Dedifferentiated amniotic fluid mesenchymal stem cell (primary cell): ENCODE results near the gene TRPM1.
"Not testable (repeated sequence)": the region's sequence is repeated elsewhere in the genome, so short reads cannot be mapped to it uniquely, and the experiment has no call there.

ENCODE experiments used
- DNase-seq: peaks from one replicate; pipeline ENCODE4 v3.0.0-alpha.2; 2016; ENCODE audit errors: extremely low spot score

The TRPM1 gene

DNA sequence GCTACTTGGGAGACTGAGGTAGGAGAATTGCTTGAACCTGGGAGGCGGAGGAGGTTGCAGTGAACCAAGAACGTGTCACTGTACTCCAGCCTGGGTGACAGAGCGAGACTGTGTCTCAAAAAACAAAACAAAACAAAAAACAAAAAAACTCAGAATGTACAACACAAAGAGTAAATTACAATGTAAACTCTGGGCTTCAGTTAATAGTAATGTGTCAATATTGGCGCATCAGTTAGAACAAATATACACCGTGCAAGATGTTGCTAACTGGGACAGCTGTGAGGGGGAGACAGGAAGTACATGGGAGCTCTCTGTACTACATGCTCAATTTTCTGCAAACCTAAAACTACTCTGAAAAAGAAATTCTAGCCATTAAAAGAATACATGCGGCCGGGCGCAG is 23.5 kb upstream of the TRPM1 start:
- no peak for DNase-seq

DNA sequence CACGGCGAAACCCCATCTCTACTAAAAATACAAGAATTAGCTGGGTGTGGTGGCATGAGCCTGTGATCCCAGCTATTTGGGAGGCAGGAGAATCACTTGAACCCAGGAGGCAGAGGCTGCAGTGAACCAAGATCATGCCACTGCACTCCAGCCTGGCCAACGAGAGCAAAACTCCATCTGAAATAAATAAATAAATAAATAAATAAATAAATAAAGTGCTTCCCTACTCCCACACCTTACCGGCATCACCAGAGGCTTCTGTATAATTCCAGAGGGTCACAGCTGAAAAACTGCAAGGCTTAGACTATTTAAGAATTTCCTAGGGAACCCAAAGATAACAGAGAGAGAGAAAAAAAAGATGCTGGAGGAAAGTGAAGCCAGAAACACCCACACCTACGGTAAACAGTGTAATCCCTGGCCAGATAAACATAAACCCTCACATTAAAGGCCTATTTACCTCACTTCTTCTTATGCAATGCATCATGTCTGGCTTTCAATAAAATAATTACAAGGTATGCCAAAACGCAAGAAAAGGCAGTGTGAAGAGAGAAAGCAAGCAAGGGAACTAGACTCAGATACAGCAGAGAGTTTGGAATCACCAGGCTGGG is 15.0 kb upstream of the TRPM1 start:
- DNase-seq: no peak

DNA sequence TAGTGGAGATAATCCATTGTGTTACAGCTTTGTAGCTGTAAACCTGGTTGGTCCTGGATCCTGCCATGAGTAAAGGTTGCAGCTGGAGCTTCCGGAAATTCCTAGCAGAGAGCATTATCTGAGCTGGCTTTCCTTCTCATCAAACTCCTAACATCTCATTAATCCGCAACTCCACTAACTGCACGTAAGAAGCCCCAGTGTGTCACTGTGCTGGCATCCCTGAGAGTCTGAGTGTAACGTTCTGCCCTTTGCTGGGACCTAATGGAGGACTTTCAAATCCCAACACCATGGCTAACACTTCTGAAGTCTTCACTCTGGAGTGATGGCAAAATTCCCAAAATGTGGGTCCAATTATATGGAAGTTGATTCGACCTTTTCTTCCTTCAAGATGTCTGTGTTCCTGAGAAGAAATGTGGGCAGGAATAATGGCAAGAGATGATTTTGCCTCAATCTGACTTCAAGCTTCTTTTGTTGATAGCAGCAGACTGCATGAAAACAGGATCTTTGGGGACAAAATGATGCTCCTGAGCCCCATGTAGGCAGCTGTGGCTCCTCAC is 9.6 kb upstream of the TRPM1 start:
- DNase-seq: no peak

DNA sequence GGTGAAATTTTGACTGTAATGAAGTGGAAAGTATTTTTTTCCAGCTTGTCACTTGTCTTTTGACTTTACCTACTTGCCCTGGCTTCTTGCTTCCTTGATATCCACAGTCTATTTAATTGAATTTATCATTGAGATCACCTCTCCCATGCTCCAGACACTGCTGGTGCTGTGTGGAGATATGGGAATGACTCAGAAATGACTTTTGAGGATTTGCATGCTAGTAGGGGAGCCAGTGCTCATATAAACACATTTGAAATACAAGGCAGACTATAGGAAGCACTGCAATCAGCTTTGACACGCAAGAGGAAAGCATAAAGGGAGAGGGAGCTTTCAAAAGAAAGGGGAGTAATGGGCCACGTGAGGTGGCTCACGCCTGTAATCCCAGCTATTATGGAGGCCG is 7.3 kb upstream of the TRPM1 start:
- DNase-seq: no peak

DNA sequence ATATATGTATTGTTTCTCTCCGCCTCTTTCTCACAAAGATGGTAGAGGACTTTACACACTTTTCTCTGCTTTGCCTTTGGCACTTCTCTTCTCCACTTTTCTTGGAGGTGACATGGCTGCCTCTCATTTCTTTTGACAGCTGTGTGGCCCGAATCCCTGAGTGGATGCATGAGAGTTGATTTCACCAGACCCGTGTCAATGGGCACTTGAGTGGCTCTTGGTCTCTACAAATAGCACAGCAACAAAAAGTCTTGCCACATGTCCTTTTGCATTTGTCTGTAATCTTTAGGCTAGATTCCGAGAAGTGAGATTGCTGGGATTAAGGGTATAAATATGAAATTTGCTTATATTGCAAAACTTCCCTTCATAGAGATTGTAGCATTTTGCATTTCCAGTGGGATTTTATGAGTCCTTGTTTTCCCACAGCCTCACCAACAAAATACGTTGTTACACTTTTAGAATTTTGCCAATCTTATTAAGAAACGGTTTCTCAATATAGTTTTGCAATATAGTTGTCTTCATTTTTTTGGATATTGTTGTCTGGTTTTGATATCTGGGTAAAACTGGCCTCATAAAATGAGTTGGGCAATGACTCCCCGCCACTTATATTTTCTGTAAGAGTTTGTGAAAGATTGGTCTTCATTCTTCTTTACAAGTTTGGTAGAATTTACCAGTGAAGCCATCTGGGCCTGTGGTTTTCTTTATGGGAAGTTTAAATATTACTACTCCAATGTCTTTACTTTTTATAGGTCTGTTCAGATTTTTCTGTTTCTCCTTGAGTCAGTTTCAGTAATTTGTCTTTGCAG is 5.2 kb upstream of the TRPM1 start:
- DNase-seq: no peak

DNA sequence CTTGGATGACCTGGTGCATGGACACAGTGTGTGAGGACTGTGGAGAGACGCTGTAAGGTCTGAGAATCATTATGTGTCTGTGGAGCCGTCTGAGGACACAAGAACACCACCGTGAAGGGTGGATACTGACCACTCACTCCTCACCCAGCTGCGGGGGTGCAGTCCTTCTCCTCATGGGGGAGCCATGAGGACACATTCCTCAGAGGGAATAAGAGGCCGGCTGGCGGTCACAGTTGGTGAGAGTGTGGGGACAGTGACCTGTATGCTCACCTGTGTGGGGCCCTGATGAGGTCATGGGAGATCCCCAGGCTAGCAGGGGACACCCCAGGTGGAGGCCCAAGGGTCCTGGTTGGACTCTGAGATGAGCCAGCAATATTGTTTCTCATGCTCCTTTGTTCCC is 2.5 kb upstream of the TRPM1 start:
- no peak for DNase-seq

DNA sequence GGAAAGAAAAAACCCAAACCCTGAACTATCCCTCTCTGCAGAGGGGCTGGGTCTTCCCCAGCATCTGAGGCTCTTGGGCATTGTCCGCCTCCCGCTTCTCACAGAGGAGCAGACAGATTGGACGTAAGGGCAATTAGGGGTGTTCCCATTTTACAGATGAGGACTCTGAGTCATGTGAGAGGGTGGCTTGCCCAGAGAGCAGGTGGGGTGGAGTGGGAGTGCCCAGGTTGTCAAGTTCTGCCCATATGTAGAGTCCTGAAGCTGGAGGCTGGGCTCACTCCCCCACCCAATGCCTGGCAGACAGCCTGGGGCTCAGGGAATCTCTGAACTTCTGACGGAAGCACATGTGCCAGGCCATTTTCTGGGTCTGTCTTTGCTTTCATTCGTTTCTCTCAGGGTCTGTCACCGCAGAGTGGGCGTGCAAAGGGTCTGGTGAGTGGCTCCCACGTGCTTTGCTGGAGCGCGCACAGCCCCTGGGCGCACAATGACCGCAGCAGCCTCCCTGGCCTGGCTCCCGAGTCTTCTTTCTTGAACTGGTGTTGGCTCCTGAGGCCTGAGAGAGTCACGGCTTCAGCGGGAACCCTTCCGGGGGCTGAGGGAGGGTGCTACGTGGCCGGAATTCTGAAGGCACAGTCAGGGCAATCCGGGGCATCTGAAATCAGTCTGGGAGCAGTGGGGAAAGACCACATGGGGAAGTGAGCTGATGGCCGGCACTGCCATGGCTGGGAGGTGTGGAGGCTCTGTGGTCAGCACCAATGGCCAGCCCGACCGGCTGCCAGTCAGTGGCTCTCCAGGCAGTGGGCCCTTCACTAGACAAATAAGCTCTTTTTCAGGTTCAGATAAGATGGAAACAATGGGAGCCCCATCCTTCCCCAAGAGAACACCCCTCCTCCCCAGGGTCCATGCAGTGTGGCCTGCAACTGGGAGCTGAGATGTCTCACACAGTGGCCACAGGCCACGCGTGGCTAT is 1.1 kb upstream of the TRPM1 start:
- DNase-seq: no peak

DNA sequence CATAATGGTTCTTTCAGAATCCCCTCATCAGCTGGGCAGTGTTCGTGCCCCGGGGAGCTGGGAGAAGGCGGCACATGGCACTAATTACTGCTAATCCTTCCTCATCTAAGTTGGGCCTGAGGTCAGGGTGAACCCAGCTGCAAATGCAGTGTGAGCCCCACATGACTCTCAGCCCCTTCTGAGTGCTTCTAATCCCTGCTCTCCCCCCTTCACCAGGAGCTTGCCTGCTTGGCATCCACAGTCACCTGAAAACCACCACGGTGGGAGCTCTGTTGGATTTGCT is 455 bp upstream of the TRPM1 start:
- DNase-seq: no peak

DNA sequence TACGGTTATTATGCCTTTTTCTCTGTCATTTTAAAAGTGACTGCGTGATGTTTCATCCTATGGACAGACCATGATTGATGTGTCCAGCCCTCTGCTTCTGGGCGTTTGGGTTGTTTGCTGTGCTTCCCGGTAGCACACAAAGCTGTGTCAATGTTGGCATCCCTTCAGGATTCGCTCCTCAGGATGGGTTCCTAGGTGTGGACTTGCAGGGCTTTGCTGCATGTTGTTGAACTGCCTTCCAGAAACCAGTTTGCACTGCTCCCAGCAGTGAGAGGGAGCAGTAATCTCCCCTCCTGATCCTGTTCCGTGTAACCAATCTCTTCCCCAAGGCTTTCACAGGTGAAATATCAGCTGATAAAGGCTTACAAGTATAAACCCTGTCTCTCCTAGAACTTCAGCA is 787 bp downstream of the TRPM1 start:
- DNase-seq: no peak

DNA sequence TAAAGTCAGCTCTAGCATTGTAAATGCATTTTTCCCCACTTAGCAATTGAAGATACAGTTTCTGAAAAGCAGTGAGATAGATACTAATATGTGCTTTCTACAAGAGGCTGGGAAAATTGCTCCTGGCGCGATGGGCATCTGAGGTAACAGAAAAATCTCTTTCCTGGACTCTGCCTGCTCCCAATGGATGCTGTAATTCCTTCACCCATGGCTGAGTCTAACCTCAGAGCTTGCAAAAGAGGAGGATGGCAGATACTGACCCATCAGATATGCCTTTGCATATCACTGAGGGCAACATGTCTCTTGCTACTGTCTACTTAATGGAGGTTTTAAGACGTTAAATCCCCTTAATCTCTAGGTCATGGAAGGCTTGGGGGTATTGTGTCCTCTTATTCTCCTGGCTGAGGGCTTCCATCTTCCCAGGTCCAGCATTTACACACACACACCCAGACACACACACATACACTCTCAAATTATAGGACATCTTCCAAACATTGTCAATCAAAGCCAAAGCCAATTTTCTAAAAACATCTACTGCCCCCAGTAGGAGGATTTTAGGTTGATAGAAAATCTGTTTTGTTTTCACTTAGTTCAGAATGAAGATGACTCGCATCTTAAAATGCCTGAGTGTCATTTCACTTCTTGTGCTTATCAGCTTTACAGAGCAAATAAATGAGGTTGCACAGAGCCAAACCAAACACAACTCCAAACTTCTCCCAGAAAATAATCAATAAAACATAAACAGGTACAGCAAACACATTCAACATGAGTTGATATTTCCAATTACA is 2.4 kb downstream of the TRPM1 start:
- DNase-seq: no peak

DNA sequence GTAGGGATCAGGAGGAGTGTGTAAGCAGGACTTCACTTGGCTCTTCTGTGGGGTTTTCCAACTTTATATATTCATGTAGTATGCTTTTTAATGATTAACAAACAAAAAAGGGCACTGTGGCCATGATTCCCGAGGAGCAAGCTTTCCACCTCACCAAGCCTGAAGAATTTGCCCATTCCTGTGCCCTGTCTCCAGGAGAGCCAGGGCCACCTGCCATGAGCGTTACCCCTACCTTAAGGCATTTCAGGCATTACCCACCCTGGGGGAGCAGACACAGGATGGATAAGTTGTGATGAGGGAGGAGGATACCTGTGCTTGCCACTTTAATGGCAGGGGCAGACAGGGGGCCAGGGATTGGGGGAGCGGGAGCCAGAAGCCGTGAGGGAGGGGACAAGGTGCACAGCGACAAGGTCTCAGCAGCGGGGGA is 3.0 kb downstream of the TRPM1 start:
- no peak for DNase-seq

DNA sequence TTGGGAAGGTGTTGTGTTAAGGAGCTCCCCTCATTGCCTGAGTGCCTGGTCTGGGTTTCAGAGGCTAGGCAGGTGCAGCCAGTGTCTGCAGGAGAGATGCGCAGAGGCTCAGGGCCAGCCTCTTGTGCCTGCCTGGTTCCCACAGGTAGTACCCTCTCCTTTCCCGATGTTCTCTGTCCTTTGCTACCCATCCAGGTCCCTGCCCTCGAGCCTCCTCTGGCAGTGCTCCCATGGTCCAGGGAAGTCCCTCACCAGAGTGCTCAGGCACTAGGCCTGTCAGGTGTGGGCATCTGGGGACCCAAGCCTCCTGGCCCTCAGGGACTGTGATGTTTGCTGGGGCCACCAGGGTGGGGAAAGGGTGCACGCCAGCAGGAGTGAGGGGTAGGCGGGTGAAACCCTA is 5.0 kb downstream of the TRPM1 start:
- no peak for DNase-seq

DNA sequence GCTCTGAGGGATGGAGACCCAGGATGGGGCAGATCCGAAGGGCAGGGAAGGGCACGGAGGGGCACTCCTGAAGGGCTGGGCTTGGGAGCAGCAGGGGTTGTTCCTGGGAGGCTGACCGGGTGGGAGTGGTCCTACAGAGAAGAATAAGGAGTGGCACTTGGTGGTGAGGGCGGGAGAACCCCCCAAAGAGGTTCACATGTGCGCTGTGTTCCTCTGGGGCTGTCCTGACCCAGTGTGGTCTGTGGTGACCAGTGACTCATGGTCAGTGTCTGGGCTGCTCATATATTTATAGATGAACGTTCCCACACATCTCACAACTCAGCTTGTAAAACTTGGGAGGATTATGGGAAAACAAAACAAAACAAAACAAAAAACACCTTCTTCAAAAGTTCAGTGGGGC is 10.0 kb downstream of the TRPM1 start:
- no peak for DNase-seq

DNA sequence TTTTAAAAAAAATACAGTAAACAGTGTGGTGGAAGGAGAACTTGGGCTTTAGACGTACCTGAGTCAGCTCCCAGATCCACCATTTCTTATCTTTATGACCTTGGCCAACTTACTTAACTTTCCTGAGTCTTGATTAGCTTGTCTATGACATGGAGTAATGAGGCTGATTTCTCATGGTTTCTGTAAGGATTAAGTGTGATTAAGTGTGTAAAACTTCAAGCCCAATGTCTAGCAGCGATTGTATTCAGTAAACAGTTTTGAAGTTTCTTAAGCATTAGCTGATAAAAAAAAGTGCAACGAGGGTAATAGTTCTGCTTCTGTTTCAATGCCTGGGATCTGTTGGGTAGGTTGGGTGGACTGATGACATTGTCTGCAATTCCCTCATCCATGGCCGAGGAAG is 10.8 kb downstream of the TRPM1 start:
- DNase-seq: no peak

DNA sequence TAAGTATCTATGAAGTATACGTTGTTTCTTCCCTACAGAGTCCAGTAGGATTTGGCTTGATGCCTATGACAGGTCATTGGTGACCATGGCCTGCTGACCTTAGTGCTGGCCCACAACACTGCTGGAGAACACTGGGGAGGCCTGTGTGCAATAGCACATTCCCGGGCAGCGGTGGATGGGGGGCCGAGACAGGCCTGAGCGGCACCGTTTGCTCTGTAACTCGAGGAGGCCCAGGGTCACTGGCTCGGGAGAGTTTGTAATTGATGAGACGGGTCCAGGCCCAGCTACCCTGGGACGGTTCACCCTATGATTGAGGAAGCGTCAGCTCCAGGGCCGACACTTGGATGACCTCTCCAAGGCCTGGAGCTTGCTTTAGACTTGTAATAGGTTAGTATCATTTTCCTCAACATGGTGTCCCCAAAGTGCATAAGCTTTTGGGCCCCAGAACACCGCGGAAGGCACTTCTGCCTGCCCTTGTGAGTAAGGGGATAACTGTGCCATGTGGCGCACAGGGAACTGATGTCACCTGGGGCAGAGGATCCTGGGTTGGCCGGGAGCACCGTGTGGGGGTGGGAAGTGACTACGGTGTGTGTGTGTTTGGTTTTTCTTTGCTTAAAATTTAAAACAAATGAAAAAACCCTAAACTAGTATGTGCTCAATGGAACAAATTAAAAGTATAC is 12.0 kb downstream of the TRPM1 start:
- no peak for DNase-seq

DNA sequence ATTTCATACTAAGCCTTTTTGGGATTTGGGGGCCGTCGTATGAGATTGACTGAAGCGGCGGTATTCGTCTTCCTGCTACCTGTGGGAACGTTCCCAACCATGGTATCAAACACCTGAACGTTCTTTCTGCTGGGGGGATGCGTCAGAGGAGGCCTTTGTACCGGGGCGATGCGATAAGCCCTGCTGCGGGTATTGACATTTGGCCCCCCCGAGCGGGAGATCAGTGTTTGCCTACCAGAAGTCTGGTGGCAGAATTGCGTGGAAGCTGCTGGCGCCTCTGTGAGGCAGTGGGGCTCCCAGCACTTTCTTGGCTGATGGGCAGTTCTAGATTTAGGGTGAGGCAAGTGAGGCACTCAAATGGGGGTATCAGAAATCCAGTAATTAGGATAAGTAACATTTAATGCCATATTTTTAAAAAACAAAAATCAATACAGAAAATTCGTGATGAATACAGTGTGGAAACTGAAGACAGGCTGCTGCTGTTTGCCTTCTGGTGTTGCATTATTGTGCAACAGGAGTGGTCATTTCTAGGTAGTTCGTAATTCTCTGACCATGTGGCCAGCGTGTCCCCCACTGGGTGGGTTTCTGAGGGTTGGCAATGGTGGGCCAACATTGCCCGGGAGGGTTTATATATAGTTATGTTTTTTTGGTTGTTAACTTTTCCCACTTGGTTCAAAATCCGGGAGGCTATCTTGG is 12.7 kb downstream of the TRPM1 start:
- no peak for DNase-seq

DNA sequence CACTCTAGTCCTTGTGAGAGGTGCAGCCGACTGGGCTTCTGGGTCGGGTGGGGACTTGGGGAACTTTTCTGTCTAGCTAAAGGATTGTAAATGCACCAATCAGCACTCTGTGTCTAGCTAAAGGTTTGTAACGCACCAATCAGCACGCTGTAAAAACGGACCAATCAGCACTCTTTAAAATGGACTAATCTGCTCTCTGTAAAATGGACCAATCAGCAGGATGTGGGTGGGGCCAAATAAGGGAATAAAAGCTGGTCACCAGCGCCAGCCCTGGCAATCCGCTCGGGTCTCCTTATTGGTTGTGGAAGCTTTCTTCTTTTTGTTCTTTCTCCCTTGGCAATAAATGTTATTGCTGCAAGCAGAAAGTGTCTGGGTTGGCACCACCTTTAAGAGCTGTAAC is 13.5 kb downstream of the TRPM1 start:
- not testable (repeated sequence) for DNase-seq

DNA sequence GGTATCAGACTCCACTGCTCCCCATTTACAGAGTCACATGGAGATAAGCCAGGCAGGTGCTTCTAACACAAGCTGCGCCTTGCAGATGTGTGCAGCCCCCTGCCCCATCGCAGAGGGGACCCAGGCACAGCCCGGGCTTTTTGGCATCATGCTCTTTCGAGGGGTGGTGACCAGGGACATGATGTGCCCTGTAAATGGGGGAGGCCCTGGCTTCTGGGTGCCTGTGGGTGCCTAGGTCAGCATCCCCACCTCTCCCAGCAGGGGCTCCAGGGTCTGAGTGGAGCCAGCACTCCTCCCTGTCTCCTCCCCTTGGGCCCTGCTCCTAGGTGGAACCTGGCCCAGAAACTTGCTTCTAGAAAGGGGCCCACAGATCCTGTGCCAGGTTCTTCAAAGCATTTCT is 15.2 kb downstream of the TRPM1 start:
- DNase-seq: no peak

DNA sequence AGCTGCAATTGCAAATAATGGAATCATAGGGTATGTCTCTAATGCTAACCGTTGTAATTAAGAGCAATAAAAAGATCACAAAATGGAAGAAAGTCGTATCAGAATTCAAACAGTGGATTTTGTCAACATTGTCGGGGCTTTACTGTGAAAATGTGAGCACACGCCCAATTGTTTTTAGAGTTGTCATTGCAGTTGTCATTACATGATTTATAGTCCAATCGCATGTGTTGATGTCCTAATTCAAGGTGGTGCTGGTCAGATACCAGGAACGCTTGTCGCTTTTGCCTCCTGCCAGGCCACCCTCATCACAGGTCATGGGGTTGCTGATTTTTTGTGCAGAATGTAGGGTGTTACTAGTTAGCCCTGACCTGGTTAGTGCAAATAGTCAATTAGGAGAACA is 16.2 kb downstream of the TRPM1 start:
- DNase-seq: no peak

DNA sequence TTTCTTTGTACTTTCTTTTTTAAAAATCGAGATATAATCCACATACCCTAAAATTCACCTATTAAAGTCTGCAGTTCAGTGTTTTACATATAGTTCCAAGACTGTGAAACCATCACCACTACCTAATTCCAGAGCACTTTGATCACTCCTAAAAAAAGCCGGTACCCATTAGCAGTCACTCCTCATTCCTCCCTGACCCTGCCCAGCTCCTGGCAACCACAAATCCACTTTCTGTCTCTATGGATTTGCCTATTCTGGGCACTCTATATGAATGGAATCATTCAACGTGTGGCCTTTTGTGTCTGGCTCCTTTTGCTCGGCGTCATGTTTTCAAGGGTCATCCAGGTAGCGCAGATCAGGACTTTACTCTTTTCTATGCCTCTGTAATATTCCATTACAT is 17.3 kb downstream of the TRPM1 start:
- no peak for DNase-seq
